ENCODE data around the gene SPATA2L. TPM values are rescaled to one million over a fixed set of nuclear protein-coding genes. Genes with fewer than 3 reads are reported as not detected.

SPATA2L gene
- total RNA-seq, 1 experiment from 2014 or later: 15.3 TPM

DNA sequence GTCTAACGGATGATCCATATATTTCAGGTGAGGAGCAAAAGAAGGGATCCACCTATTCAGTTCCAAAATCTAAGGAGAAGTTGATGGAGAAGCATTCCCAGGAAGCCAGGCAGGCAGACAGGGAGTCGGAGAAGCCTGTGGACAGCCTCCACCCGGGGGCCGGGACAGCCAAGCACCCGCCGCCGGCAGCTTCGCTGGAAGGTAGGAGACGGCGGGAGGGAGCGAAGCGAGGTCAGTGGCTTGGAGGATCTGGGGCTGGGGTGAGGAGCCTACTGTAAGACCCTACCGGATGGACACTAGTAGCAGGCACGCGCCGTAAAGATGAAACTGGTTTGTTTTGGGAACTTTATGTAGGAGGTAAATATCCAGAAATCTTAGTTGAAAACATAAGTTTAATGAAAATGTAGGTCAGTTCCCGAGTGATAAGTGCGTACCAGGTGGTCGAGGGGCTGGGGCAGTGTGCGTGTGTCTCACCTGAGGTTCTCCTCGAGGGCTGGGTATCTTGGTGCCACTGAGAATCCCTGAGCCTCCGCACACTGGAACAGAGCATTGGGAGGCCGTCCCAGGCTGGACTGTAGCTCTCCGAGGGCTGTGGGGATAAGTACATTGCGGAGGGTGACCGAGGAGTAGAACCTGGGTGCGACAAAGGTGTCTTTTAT is 43.2 kb downstream of the SPATA2L start:
- H3K9me3 ChIP-seq (ENCODE audit: insufficient read depth, low read depth): no peaks in the 10 kb centered on the region
- POLR2A ChIA-PET (ENCODE audit: unreplicated experiment): interaction anchor here (0.6 kb wide), 1 partner anchor 319 kb away, joined by 4 read pairs; no protein-coding TSS in a partner anchor
- peak overlapping the region; percentile 81 for H3K4me2 ChIP-seq
- peak overlapping the region; percentile 95 for H2AFZ ChIP-seq
- H3K36me3 ChIP-seq (ENCODE audit: low read depth): 0 out of 2 replicates have a peak, but pooled peaks cover 12% of the 10 kb centered on the region
- CTCF ChIA-PET: interaction anchor here (0.6 to 1.0 kb wide), 2 partner anchors 42 to 57 kb away, joined by 3 to 4 read pairs; no protein-coding TSS in a partner anchor
- peak overlapping the region; percentile 93 for H3K4me3 ChIP-seq
- H3K4me1 ChIP-seq (replicated peaks; ENCODE audit: insufficient read depth): peaks cover 18% of the 10 kb centered on the region
- no TSS peak for BruUV-seq (replicated peaks)
- H3K27me3 ChIP-seq (ENCODE audit: insufficient read depth, low read depth): no peaks in the 10 kb centered on the region
- no peaks in the 10 kb centered on the region for H3K9me2 ChIP-seq (ENCODE audit: insufficient read depth)
- H3K27ac ChIP-seq: no peak overlapping the region
- intact Hi-C loops (cut with micrococcal nuclease; ENCODE audit: unreplicated experiment): no loop called here
- H3F3A ChIP-seq (ENCODE audit: insufficient read depth, low read depth): peaks cover 9% of the 10 kb centered on the region; the same call in 1 of the 2 replicates
- H4K20me1 ChIP-seq (ENCODE audit: insufficient read depth): peaks cover 14% of the 10 kb centered on the region
- TF ChIP-seq EZH2 (IDR thresholded peaks at IDR 0.05; ENCODE audit: low read depth): no peak
- TF ChIP-seq, protein P1, sequence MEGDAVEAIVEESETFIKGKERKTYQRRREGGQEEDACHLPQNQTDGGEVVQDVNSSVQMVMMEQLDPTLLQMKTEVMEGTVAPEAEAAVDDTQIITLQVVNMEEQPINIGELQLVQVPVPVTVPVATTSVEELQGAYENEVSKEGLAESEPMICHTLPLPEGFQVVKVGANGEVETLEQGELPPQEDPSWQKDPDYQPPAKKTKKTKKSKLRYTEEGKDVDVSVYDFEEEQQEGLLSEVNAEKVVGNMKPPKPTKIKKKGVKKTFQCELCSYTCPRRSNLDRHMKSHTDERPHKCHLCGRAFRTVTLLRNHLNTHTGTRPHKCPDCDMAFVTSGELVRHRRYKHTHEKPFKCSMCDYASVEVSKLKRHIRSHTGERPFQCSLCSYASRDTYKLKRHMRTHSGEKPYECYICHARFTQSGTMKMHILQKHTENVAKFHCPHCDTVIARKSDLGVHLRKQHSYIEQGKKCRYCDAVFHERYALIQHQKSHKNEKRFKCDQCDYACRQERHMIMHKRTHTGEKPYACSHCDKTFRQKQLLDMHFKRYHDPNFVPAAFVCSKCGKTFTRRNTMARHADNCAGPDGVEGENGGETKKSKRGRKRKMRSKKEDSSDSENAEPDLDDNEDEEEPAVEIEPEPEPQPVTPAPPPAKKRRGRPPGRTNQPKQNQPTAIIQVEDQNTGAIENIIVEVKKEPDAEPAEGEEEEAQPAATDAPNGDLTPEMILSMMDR (conservative IDR thresholded peaks at IDR 0.05): no peak
- DNase-seq: no peak
- H3K79me2 ChIP-seq (ENCODE audit: low read depth): peaks cover 62% of the 10 kb centered on the region

DNA sequence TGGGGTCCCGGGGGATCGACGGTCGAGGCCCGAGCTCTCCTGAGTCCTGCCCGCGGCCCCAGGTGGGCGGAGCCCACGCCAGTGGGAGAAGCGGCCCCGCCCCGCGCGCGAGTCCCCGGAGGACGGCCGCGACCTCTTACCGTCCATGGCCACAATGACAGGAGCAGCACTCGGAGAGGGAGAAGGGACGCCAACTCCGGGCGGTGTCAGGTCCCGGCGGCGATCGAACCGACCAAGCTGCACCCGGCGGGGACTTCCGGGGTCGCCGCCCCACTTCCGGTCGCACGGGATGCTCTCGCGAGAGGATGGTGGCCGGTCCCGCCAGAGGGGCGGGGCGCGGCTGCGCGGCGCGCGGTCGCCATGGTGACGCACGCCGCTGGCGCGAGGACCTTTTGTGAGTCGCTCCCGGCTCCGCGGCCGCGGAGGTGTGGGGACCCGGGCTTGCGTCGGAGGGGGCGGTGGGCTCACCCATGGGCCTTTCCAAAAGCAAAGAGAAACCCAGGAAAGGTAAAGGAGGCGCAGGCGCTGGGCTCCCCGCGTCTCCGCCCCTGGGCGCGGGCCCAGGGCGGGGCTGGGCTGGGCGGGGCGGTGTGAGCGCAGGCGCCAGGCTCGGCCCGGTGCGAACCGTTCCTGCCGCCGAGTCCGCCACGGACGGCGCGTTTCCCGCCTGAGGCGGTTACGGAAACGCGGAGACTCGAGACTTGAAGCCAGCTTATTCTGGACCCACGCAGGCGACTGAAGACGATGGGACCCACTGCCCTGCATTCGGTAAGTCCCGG is 43.9 kb downstream of the SPATA2L start, which contains the start of the genes CHMP1A and SPATA33:
Gene CHMP1A, minus strand, starts transcription at position 267 of the 779 bp plus-strand sequence. Its CDS starts 120 bp downstream, at position 147.
Gene SPATA33, plus strand, starts transcription at position 395 of the 779 bp plus-strand sequence. Its CDS starts 76 bp downstream, at position 471.
- Histone ChIP-seq H3K4me1 (replicated peaks; ENCODE audit: insufficient read depth) (peaks cover 18% of the 10 kb centered on the region), H2AFZ (peak within 1 kb of the TSS; percentile 95), H3K27ac (no peak within 1 kb of the TSS), H3K9me2 (ENCODE audit: insufficient read depth) (no peaks in the 10 kb centered on the region), H3K4me3 (peak within 1 kb of the TSS; percentile 93), H3K79me2 (ENCODE audit: low read depth) (peaks cover 64% of the 10 kb centered on the region), H3F3A (ENCODE audit: insufficient read depth, low read depth) (peaks cover 9% of the 10 kb centered on the region; the same call in 1 of the 2 replicates), H4K20me1 (ENCODE audit: insufficient read depth) (peaks cover 14% of the 10 kb centered on the region), H3K9me3 (ENCODE audit: insufficient read depth, low read depth) (no peaks in the 10 kb centered on the region), H3K4me2 (peak within 1 kb of the TSS; percentile 81), H3K27me3 (ENCODE audit: insufficient read depth, low read depth) (no peaks in the 10 kb centered on the region), H3K36me3 (ENCODE audit: low read depth) (0 out of 2 replicates have a peak, but pooled peaks cover 12% of the 10 kb centered on the region)
- ChIA-PET POLR2A (ENCODE audit: unreplicated experiment) (interaction anchor here (0.5 to 0.6 kb wide), 2 partner anchors 52 to 62 kb away, joined by 3 to 10 read pairs; no protein-coding TSS in a partner anchor), CTCF (interaction anchor here (0.6 to 0.7 kb wide), 3 partner anchors 8 to 57 kb away, joined by 3 to 12 read pairs (median 12); no protein-coding TSS in a partner anchor)
- no peak for TF ChIP-seq EZH2 (IDR thresholded peaks at IDR 0.05; ENCODE audit: low read depth)
- TF ChIP-seq, protein P1 (conservative IDR thresholded peaks at IDR 0.05): no peak
- intact Hi-C loops (cut with micrococcal nuclease; ENCODE audit: unreplicated experiment): no loop called here
- BruUV-seq (replicated peaks): no TSS peak
- peak; percentile 66 to 95 for DNase-seq

DNA sequence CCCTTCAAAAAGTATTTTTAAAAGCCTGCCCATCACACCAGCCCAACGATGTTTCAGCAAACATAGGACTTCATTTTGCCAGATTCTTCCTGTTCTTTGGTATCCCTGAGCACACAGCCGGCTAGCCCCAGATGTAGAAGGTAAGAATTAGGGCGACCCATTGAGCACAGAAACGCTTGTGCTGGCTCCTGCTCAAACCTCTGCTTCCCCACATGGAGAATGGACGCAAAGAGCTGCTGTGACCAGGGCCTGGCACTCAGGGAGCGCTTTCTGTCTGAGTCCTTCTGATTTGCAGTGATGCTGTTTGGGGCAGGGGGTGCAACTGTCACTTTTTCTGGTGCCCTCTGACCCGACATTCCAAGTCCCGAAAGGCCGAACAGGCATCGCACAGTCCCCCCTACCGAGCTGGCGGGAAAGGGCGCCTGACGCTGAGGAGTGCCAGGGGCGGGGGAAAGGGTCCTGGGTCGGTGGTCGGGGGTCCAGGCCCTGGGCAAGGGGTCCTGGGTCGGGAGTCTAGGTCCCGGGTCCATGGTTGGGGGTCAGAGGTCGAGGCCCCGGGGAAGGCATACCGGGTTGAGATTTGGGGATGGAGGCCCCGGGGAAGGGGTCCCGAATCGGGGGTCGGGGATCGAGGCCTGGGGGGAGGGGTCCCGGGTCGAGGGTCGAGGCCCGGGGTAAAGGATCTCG is 44.9 kb downstream of the SPATA2L start:
- H3K9me2 ChIP-seq (ENCODE audit: insufficient read depth): no peaks in the 10 kb centered on the region
- no peaks in the 10 kb centered on the region for H3K9me3 ChIP-seq (ENCODE audit: insufficient read depth, low read depth)
- peaks cover 9% of the 10 kb centered on the region; the same call in 1 of the 2 replicates for H3F3A ChIP-seq (ENCODE audit: insufficient read depth, low read depth)
- H3K79me2 ChIP-seq (ENCODE audit: low read depth): peaks cover 69% of the 10 kb centered on the region
- H2AFZ ChIP-seq: no peak overlapping the region
- peaks cover 14% of the 10 kb centered on the region for H4K20me1 ChIP-seq (ENCODE audit: insufficient read depth)
- peak overlapping the region; percentile 93 for H3K4me3 ChIP-seq
- BruUV-seq (replicated peaks): TSS peak; percentile 50
- DNase-seq: no peak
- ChIA-PET POLR2A (ENCODE audit: unreplicated experiment) (no interaction called here), CTCF (interaction anchor here (0.6 to 0.7 kb wide), 2 partner anchors 42 to 253 kb away, joined by 12 to 16 read pairs; no protein-coding TSS in a partner anchor)
- no peaks in the 10 kb centered on the region for H3K27me3 ChIP-seq (ENCODE audit: insufficient read depth, low read depth)
- TF ChIP-seq EZH2 (IDR thresholded peaks at IDR 0.05; ENCODE audit: low read depth): no peak
- H3K4me2 ChIP-seq: peak overlapping the region; percentile 81
- intact Hi-C loops (cut with micrococcal nuclease; ENCODE audit: unreplicated experiment): no loop called here
- peaks cover 18% of the 10 kb centered on the region for H3K4me1 ChIP-seq (replicated peaks; ENCODE audit: insufficient read depth)
- H3K36me3 ChIP-seq (ENCODE audit: low read depth): 0 out of 2 replicates have a peak, but pooled peaks cover 5% of the 10 kb centered on the region
- H3K27ac ChIP-seq: no peak overlapping the region
